HG03045 (cell line): ENCODE results near the gene PMM2.

Experiments
- ATAC-seq: cut with Tn5 transposase; IDR thresholded peaks from one replicate; pipeline ENCODE4 v1.9.1; 2021; ENCODE audit warnings: mild to moderate bottlenecking, moderate library complexity; ENCODE audit not compliant: unreplicated experiment

PMM2 gene

DNA sequence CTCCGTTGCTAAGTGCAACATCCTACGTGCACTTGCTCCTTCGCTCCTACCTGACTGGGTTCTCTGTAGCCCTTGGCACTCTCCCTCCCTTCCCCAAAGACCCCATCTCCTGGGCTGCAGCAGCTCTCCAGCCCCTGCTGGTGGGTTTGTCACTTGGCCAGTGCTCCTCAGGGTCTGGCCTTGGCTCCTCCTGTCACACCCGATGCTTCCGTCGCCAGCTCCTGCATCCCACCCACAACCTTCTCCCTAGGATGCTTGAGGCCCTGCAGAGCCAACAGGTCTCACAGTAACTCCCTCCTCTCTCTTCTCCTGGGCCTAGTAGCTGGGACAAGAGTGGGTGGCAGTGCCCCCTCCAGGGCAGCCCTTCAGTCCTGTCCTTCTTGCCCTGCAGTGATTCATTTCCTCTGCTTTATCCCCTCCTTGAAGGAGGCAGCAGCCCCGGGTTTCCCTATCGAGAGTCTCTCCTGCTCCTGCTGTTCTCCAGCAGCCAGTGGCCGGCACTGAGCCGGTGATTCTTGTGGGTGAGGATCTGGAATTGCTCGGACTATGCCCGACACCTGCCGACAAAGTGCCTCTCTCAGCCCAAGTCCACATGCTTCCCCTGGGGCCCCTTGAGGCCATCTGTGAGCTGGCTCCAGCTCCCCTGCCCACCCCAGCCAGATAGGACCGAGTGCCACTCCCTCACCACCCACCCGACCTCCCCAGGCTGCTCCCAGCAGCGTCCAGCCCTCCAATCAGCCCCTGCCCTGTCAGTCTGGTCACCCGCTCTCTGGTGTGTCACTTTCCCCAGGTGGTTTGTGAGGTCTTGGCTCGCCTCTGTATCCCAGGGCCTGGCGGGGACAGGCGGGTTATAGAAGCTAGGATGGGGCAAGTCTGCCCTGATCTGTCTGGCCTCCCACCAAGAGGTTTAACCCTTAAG is 88.3 kb downstream of the PMM2 start:
- ATAC-seq: no peak

DNA sequence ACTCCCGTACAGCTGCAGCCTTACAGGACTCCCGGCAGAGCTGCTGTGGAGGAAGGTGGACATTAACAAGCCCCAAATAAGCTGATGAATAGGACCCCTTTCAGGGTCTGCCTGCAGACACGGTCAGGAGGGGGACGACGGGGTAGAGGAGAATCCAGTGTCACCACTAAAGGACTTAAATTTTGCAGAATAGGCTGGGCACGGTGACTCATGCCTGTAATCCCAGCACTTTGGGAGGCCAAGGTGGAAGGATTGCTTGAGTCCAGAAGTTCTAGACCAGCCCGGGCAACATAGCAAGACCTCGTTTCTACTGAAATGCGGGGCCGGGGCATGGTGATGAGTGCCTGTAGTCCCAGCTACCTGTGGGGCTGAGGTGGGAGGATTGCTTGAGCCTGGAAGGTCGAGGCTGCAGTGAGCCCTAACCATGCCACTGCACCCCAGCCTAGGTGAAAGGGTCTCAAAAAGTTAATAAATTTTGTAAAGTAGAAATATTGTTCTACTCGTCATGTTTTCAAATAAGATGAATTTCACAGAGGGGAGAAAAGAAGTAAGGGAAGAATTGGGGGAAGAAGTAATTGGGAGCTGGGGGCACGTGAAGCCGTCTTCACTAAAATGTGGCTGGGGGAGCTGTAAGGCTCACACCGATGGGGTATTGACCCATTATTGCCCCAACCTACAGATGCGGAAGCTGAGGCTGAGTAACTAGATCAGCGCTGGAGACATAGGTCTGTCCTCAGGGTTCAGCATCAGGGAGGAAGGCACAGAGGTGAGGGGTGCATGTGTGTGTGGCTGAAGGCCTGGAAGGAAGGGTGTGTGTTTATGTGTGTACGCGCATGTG is 89.2 kb downstream of the PMM2 start:
- no peak for ATAC-seq

DNA sequence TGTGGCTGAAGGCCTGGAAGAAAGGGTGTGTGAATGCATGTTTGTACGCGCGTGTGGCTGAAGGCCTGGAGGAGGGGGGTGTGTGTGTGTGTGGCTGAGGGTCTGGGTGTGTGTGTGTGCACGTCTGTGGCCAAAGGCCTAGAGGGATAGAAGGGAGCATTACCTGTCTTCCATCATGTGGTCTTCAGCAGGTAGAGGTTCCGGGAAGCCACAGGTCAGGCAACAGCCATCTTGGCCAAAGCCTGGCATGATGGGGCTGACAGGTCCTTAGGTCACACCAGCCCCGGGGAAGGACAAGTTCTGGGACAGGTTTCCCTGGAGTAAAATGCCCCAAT is 89.8 kb downstream of the PMM2 start:
- no peak for ATAC-seq

GRCh38 chr16:8887952-8888560 is 90.4 kb downstream of the PMM2 start:
- no peak for ATAC-seq

DNA sequence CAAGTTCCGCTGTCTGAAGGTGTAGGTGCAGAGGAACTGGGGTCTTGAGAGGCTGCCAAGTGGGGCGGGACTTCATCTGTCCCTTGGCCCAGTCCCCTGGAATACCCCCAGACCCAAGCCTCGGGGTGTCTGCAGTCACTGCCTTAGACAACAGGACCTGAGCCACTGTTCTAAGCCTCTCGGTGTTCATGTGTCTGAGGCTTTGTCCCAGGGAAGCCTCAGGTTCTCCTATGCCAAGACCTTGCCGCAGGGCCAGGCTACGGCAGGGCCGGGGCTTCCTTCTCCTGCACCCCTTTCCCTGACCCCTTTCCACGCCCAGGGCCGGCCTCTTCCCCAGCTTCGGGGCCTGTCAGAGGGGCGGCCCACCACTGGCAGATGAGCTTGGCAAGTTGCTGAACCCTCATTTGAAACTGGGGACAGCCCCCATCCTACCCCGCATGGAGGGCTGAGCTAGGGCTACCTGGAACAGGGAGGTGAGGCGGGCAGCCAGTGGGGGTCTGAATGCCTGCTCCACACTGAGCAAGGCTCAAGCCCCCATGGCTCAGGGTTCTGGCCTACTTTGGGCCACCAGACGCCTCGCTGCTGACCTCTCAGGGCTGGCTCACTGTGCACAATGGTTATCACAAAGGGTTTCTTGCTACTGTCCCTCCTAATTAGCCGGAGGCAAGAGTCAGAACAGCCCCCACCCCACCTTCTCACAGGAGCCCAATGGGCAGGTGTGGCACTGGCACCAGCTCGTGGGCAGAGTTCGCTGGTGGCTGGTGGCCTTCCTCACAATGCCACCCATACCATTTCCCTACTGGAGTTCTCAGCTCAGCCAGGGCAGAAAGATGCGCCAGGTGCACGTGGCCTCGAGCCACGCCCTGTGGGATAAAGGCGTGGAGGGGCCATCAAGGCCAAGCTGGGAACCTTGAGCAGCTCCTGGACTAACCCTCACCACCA is 91.6 kb downstream of the PMM2 start:
- no peak for ATAC-seq

- no peak for ATAC-seq
Measured at GRCh38 chr16:8889893-8890548, 92.4 kb downstream of the PMM2 start.

- no peak for ATAC-seq
Measured at GRCh38 chr16:8890549-8890921, 92.9 kb downstream of the PMM2 start.

DNA sequence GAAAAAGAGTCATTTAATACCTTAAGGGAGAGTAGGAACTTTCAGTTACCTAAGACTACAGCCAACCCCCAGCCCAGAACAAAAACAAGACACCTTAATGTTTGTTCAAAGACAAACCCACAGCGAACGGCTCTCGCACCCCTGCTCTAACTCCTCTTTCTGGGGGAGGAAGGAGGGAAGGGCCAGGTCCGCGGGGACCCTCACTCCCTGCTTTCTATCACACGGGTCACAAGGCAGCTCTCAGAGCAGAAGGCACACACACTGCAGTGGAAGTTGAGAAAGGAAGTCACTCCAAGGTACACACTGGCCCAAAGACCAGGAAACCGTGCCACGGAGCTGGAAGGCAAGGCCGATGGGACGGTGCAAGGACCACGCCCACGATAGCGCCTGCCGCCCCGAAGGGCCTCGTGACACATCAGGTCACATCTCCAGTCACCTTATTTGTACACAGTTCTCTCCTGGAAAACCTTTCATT is 94.5 kb downstream of the PMM2 start:
- peak; percentile 29 for ATAC-seq

GRCh38 chr16:8893426-8893825 is 95.8 kb downstream of the PMM2 start:
- ATAC-seq: no peak

- ATAC-seq: no peak
Measured at GRCh38 chr16:8893976-8894690, 96.5 kb downstream of the PMM2 start.

DNA sequence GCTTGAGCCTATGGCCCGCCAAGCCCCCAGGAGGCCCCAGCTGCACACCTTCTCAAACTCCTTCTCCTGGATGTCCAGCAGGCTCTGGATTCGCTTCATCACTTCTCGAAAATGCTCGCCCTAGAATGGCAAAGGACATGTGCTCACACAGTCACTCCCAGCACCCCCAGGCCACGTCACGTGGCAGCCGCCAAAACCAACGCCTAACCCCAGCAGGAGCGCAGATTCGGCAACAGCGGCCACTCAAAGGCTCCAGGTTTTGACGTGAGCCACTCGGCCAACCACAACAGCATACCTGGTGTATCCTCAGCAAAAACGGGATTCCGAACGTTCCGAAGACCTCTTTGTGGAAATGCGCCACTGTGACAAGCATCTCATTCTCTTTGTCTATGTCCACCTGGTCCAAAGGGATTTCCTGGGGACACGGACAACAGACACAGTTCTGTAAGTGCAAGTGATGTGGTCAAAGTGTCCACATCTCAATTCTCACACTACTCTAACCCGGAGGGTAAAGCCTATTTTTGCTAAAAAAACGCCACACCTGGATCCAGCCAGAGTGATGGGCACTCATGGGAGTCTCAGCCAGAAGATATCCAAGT is 97.2 kb downstream of the PMM2 start:
- no peak for ATAC-seq

GRCh38 chr16:8898660-8899318 is 101.2 kb downstream of the PMM2 start:
- no peak for ATAC-seq
